Smooth muscle cell (in vitro differentiated cells): Measurements from ENCODE around the gene GANC. TPM values are rescaled to one million over a fixed set of nuclear protein-coding genes. Genes with fewer than 3 reads are reported as not detected.

Experiments
- DNase-seq: peaks from one replicate; lab custom pipeline; 2025; ENCODE audit not compliant: unreplicated experiment; lab: John Stamatoyannopoulos, UW
- H2AFZ ChIP-seq: fragments of 200-600 bp; sonication (generic); 2 replicates; pipeline ENCODE4 v1.6.0; 2016; ENCODE audit warnings: antibody characterized with exemption, low read depth, mild to moderate bottlenecking
- H3F3A ChIP-seq: fragments of 200-600 bp; sonication (generic); 2 replicates; pipeline ENCODE4 v1.6.0; 2017; ENCODE audit warnings: antibody characterized with exemption, low read depth
- H3K27ac ChIP-seq: fragments of 200-600 bp; sonication (generic); 2 replicates; pipeline ENCODE4 v1.5.1; 2016; ENCODE audit warnings: low read depth, mild to moderate bottlenecking
- H3K27me3 ChIP-seq: fragments of 200-600 bp; sonication (generic); 2 replicates; pipeline ENCODE4 v1.6.1; 2016; ENCODE audit warnings: low read depth, mild to moderate bottlenecking
- H3K36me3 ChIP-seq: fragments of 200-600 bp; sonication (generic); 2 replicates; pipeline ENCODE4 v1.5.1; 2016; ENCODE audit warnings: low read depth
- H3K4me1 ChIP-seq: fragments of 200-600 bp; sonication (generic); 2 replicates; pipeline ENCODE4 v1.5.1; 2016; ENCODE audit warnings: low read depth
- H3K4me2 ChIP-seq: fragments of 200-600 bp; sonication (generic); 2 replicates; pipeline ENCODE4 v1.6.0; 2016; ENCODE audit warnings: mild to moderate bottlenecking
- H3K4me3 ChIP-seq: fragments of 200-600 bp; sonication (generic); 2 replicates; pipeline ENCODE4 v1.5.1; 2016; ENCODE audit warnings: mild to moderate bottlenecking
- H3K79me2 ChIP-seq: fragments of 200-600 bp; sonication (generic); 2 replicates; pipeline ENCODE4 v1.6.0; 2016; ENCODE audit warnings: low read depth, mild to moderate bottlenecking
- H3K9ac ChIP-seq: fragments of 200-600 bp; sonication (generic); 2 replicates; pipeline ENCODE4 v1.6.0; 2016; ENCODE audit warnings: low read depth
- H3K9me3 ChIP-seq: fragments of 200-600 bp; sonication (generic); replicated peaks from 2 replicates; pipeline ENCODE4 v1.5.1; 2016; ENCODE audit warnings: low read depth
- H4K20me1 ChIP-seq: fragments of 200-600 bp; sonication (generic); 2 replicates; pipeline ENCODE4 v1.6.0; 2016; ENCODE audit warnings: low read depth
- CTCF ChIP-seq: fragments of 200-600 bp; sonication (generic); IDR thresholded peaks from 2 replicates; pipeline ENCODE4 v1.5.1; 2017; ENCODE audit warnings: borderline replicate concordance, mild to moderate bottlenecking, antibody characterized with exemption; ENCODE audit not compliant: insufficient read depth, poor library complexity, severe bottlenecking
- WGBS: methylation state at CpG from one replicate; pipeline ENCODE4 v1.1.7; 2016; ENCODE audit warnings: low lambda C conversion rate; 5-methylcytosine and 5-hydroxymethylcytosine counted together
- polyA plus RNA-seq: library from polyadenylated mRNA; unstranded; fragments of >200 nt; fragmentation: Nextera tagmentation; extraction: Ambion mirVana; gene quantifications from 2 replicates; pipeline ENCODE4 v1.2.1, GENCODE V29; 2016
- total RNA-seq: library from RNA; depleted of rRNA; stranded (reverse); fragments of >200 nt; gene quantifications from 2 replicates; pipeline ENCODE4 v1.2.3, GENCODE V29; 2014

Gene GANC
- total and polyA plus RNA-seq, 2 experiments from 2014 or later = 12.6 to 13.1 TPM

- H3K9me3 ChIP-seq = no peaks in the 10 kb centered on the region
- no peak overlapping the region for H3K27ac ChIP-seq
- no peak for TF ChIP-seq CTCF
- no peaks in the 10 kb centered on the region for H3K36me3 ChIP-seq
- no peaks in the 10 kb centered on the region for H4K20me1 ChIP-seq
- no peaks in the 10 kb centered on the region for H3K27me3 ChIP-seq
- no peak overlapping the region for H3K9ac ChIP-seq
- no peak overlapping the region for H3K4me2 ChIP-seq
- DNase-seq = no peak
- peaks cover 3% of the 10 kb centered on the region for H3F3A ChIP-seq
- H3K4me3 ChIP-seq = no peak overlapping the region
- H3K4me1 ChIP-seq = no peaks in the 10 kb centered on the region
- no peaks in the 10 kb centered on the region for H3K79me2 ChIP-seq
- H2AFZ ChIP-seq = no peak overlapping the region
These were observed 9.3 kb downstream of the GANC start for GRCh38 chr15:42282344-42282743.

- H3K4me1 ChIP-seq = no peaks in the 10 kb centered on the region
- no peaks in the 10 kb centered on the region for H3K36me3 ChIP-seq
- WGBS = 74% methylated on average over 5 of the region's 5 CpGs
- H3F3A ChIP-seq = peaks cover 3% of the 10 kb centered on the region
- no peaks in the 10 kb centered on the region for H4K20me1 ChIP-seq
- H2AFZ ChIP-seq = no peak overlapping the region
- H3K9ac ChIP-seq = no peak overlapping the region
- no peaks in the 10 kb centered on the region for H3K9me3 ChIP-seq
- TF ChIP-seq CTCF = no peak
- no peaks in the 10 kb centered on the region for H3K79me2 ChIP-seq
- no peaks in the 10 kb centered on the region for H3K27me3 ChIP-seq
- H3K27ac ChIP-seq = no peak overlapping the region
- H3K4me3 ChIP-seq = no peak overlapping the region
- no peak for DNase-seq
- no peak overlapping the region for H3K4me2 ChIP-seq
These were observed 9.9 kb downstream of the GANC start for GRCh38 chr15:42282926-42283325.

- 91% methylated on average over 3 of the region's 3 CpGs for WGBS
These were observed 10.7 kb downstream of the GANC start for GRCh38 chr15:42283671-42284070.

More at GRCh38 chr15:42283671-42284070, 10.7 kb downstream of the GANC start:
- Histone ChIP-seq H3K4me1 (no peaks in the 10 kb centered on the region), H3K9ac (no peak overlapping the region), H3K27me3 (no peaks in the 10 kb centered on the region), H3F3A (peaks cover 3% of the 10 kb centered on the region), H3K79me2 (no peaks in the 10 kb centered on the region), H3K27ac (no peak overlapping the region), H4K20me1 (no peaks in the 10 kb centered on the region), H3K9me3 (no peaks in the 10 kb centered on the region), H3K36me3 (no peaks in the 10 kb centered on the region), H2AFZ (no peak overlapping the region), H3K4me3 (no peak overlapping the region), H3K4me2 (no peak overlapping the region)
- no peak for DNase-seq
- no peak for TF ChIP-seq CTCF
